ENCODE measurements around the gene CPEB3. TPM values are rescaled to one million over a fixed set of nuclear protein-coding genes. Genes with fewer than 3 reads are reported as not detected.

CPEB3 gene
- total RNA-seq, 2 donors from 2014 or later = 10.6 to 16.9 TPM

DNA sequence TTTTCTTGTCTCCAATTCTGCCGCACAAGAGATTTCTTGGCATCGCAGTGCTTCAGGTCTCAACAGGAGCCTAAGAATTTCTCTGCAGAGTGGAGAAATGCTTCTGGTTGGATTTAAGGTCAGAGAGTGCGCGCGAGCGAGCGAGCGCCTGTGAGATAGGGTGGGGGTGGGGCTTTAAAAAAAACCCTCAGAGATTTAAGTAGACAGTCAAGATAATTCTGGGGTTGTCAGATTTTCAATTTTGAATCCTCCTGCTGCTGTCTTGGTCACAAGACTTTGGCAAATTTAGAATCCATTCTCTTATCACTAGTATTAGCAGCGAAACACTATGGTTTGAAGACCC is 49.7 kb downstream of the CPEB3 start:
- peak overlapping the region; percentile 87 to 92 for H3K27ac ChIP-seq
- TF ChIP-seq, protein P1, sequence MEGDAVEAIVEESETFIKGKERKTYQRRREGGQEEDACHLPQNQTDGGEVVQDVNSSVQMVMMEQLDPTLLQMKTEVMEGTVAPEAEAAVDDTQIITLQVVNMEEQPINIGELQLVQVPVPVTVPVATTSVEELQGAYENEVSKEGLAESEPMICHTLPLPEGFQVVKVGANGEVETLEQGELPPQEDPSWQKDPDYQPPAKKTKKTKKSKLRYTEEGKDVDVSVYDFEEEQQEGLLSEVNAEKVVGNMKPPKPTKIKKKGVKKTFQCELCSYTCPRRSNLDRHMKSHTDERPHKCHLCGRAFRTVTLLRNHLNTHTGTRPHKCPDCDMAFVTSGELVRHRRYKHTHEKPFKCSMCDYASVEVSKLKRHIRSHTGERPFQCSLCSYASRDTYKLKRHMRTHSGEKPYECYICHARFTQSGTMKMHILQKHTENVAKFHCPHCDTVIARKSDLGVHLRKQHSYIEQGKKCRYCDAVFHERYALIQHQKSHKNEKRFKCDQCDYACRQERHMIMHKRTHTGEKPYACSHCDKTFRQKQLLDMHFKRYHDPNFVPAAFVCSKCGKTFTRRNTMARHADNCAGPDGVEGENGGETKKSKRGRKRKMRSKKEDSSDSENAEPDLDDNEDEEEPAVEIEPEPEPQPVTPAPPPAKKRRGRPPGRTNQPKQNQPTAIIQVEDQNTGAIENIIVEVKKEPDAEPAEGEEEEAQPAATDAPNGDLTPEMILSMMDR (IDR thresholded peaks at IDR 0.05) = no peak
- TF ChIP-seq POLR2AphosphoS5 (IDR thresholded peaks at IDR 0.05) = no peak
- no peak for TF ChIP-seq POLR2A (IDR thresholded peaks at IDR 0.05)
- no peaks in the 10 kb centered on the region for H3K9me3 ChIP-seq
- 7% methylated on average over 9 of the region's 9 CpGs for WGBS
- intact Hi-C loops (cut with DNase I) = no loop called here
- peak overlapping the region; percentile 63 to 74 for H3K4me3 ChIP-seq
- no peak for DNase-seq (ENCODE audit: low spot score)
- no peaks in the 10 kb centered on the region for H3K27me3 ChIP-seq (replicated peaks; ENCODE audit: insufficient read depth)
- peaks cover 3% of the 10 kb centered on the region for H3K4me1 ChIP-seq (replicated peaks)
- H3K36me3 ChIP-seq = no peaks in the 10 kb centered on the region

DNA sequence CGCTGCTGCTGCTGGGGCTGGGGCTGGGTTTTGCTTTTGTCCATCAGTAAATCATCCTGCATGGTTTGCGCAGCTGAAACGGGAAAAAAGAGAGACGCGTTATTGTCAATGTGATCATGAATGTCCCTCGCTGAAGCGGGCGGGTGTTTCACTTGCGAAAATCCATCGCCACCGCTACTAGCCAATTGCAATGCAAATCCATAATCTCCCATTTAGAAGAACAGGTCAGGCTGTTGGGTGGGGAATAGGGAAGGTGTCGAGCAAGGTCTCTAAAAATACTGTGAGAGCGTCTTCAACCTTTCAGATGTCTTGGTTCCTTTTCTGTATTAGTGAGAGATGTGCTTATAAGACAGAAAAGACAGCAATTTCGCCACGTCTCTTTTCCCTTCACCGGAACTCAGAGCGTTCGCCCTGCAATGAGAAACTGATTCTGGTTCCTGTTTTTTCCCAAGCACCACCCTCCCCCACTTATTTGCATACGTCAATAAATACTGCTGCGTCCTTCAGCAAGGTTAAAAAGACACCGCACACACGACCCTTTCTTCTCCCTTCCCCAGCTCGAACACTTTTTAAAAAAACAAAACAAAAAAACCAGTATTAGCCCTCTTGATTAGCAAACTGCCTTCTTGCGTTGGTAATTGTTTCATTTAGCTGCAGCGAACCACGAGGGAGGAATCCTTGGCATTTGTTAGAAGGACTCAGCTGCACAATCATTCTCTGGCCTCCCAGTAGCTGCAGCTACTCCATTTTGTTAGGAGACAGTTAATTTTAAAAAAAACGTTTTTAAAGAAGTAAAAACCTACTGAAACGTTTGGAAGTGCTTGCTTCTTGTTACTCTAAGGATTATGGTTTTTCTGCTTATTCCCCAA is 50.4 kb downstream of the CPEB3 start:
- peak; percentile 91 for TF ChIP-seq POLR2AphosphoS5 (IDR thresholded peaks at IDR 0.05)
- TF ChIP-seq, protein P1 (IDR thresholded peaks at IDR 0.05) = peak in 1 of 4 experiments; percentile 5
- peak; percentile 76 for TF ChIP-seq POLR2A (IDR thresholded peaks at IDR 0.05)
- peak; percentile 82 for DNase-seq (ENCODE audit: low spot score)

DNA sequence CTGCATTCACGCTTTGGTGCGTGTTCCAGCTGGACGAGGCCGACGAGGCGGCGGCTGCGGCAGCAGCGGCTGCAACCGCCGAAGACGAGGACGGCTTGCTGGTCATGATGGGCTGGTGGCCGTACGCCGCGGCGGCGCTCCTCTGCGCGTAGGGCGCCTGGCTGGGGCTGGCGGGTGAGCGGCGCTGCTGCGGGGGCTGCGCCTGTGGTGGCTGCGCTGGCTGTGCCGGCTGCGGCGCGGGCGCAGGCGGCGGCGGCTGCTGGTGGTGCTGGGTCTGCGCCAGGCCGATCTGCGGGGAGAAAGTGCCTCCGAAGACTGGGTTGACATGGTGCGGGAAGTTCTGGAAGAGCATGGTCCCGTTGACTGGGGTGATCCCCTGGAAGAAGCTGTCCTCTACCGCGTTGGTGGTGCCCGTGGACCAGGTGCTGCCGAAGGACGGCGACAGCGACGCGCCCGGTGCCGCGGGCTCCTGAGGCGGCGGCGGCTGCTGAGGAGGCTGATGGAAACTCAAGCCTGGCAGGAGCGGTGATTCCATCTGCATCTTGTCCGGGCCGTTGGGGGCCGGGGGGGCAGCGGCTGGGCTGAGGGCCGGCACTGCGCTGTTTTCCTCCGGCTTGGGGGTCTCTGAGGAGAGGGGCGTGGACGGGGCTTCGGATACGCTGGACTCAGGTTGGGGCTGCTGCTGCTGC is 51.1 kb downstream of the CPEB3 start:
- no peaks in the 10 kb centered on the region for H3K27me3 ChIP-seq (replicated peaks; ENCODE audit: insufficient read depth)
- TF ChIP-seq, protein P1 (IDR thresholded peaks at IDR 0.05) = no peak
- TF ChIP-seq POLR2A (IDR thresholded peaks at IDR 0.05) = no peak
- TF ChIP-seq POLR2AphosphoS5 (IDR thresholded peaks at IDR 0.05) = no peak
- H3K4me3 ChIP-seq = peak overlapping the region; percentile 63 to 74
- H3K9me3 ChIP-seq = no peaks in the 10 kb centered on the region
- peak overlapping the region; percentile 87 to 92 for H3K27ac ChIP-seq
- no peaks in the 10 kb centered on the region for H3K36me3 ChIP-seq
- DNase-seq (ENCODE audit: low spot score) = peak; percentile 19
- WGBS = 1% methylated on average over 60 of the region's 69 CpGs
- intact Hi-C loops (cut with DNase I) = loop anchor here (1.0 to 5.0 kb wide), 2 partner anchors 52 to 152 kb away; partner anchors contain the start of genes CPEB3 and MARCHF5
- peaks cover 3% of the 10 kb centered on the region for H3K4me1 ChIP-seq (replicated peaks)

More for the DNA sequence above, 50.4 kb downstream of the CPEB3 start:
- under 1% methylated on average over 28 of the region's 28 CpGs for WGBS
- Histone ChIP-seq H3K9me3 (no peaks in the 10 kb centered on the region), H3K4me3 (peak overlapping the region; percentile 63 to 74), H3K4me1 (replicated peaks) (peaks cover 3% of the 10 kb centered on the region), H3K27ac (peak overlapping the region; percentile 87 to 92), H3K36me3 (no peaks in the 10 kb centered on the region), H3K27me3 (replicated peaks; ENCODE audit: insufficient read depth) (no peaks in the 10 kb centered on the region)
- intact Hi-C loops (cut with DNase I) = no loop called here

DNA sequence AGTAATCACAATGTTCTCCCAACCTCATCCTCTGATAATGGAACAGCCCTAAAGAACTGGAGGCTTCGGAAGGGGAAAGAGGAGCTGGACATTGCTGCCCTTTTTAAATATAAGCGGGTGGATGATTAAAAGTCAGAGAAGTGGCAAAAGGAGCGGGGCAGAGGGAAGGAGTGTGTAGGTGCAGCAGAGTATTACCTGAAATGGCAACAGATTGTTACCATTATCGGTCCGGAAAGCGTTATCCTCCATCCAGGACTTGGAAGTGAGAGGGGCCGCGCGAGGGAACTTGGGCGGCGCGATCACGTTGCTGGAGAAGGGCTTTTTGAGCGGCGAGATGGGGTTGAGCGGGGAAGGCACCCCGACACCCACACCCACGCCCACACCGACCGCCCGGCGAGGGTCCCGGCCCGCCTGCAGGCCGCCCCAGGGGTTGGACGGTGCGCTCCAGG is 51.7 kb downstream of the CPEB3 start:
- Histone ChIP-seq H3K27me3 (replicated peaks; ENCODE audit: insufficient read depth) (no peaks in the 10 kb centered on the region), H3K4me3 (peak overlapping the region; percentile 63 to 74), H3K36me3 (no peaks in the 10 kb centered on the region), H3K4me1 (replicated peaks) (peaks cover 3% of the 10 kb centered on the region), H3K27ac (peak overlapping the region; percentile 87 to 92), H3K9me3 (no peaks in the 10 kb centered on the region)
- DNase-seq (ENCODE audit: low spot score) = peak; percentile 10
- TF ChIP-seq, protein P1 (IDR thresholded peaks at IDR 0.05) = no peak
- TF ChIP-seq POLR2AphosphoS5 (IDR thresholded peaks at IDR 0.05) (no peak), POLR2A (IDR thresholded peaks at IDR 0.05) (no peak)
- 24% methylated on average over 26 of the region's 27 CpGs for WGBS
- intact Hi-C loops (cut with DNase I) = loop anchor here (1.0 to 5.0 kb wide), 2 partner anchors 52 to 152 kb away; partner anchors contain the start of genes CPEB3 and MARCHF5

Data from prostate gland (tissue), 2 donors.